T follicular helper cell (primary cell): ENCODE measurements around the gene DMD.
"Not testable (repeated sequence)": the region's sequence is repeated elsewhere in the genome, so short reads cannot be mapped to it uniquely, and the experiment has no call there.

Source experiments
- DNase-seq: peaks from one replicate; pipeline ENCODE4 v3.0.0-alpha.2; 2020; ENCODE audit warnings: low read depth

DMD gene

GRCh38 chrX:31522760-31523159, 1688.6 kb downstream of the DMD start:
- DNase-seq = no peak

GRCh38 chrX:31521941-31522340, 1689.4 kb downstream of the DMD start:
- DNase-seq = no peak

DNA sequence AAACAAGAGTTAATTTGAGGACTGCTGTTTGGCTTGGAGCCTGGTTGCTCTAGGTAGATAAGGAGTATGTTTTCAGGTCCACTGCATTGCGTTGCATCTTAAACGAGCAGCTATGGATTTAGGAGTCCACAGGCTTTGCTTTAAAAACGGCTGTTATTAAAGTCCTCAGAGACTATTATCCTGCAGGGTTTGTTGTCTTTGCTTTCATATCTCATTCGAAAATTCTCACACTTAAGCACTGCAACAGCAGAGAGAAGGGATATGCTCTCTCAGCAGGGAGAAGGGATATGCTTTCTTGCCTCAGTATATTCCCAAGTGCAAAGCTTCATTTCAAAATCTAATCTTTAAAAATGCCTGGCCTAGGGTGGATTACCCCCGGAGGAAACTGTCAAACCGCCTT, 1694.8 kb downstream of the DMD start:
- DNase-seq = no peak

GRCh38 chrX:31508338-31508737, 1703.0 kb downstream of the DMD start:
- no peak for DNase-seq

DNA sequence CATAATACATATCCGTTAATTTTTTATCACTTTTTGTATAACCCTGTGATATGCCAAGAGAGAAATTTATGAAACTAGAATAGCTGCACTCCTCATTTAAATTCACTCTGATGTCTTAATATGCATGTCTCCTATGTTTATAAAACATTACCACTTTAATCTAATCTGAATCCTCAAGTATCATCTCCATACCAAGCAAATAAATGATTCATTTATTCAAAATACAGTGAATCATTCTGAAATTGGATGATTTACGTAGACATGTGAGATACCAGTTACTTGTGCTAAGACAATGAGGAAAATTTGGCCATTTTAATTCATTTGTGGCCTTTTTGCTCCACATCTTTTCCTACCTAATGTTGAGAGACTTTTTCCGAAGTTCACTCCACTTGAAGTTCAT, 1704.4 kb downstream of the DMD start:
- DNase-seq = no peak

DNA sequence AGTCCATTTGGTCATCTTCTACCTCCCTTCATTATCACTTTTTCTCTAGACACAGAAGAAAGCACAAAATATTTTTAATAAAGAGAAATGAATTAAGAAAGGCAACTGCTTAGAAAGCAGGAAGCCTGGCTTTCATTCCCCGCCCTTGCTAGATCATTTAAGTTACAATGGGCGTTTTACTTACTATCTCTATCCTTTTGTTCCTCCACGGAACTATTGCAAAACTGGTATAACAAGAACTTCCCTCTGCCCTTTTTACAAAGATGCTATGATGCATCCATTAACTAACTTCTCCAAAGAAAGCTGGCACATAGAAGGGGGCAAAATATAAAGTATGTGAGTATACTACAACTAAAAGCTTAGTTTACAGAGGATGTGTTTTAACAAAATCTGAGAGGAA, 1705.0 kb downstream of the DMD start:
- DNase-seq = no peak

GRCh38 chrX:31500921-31501320, 1710.4 kb downstream of the DMD start:
- DNase-seq = no peak

- no peak for DNase-seq
Observed at GRCh38 chrX:31499109-31499508, 1712.2 kb downstream of the DMD start.

DNA sequence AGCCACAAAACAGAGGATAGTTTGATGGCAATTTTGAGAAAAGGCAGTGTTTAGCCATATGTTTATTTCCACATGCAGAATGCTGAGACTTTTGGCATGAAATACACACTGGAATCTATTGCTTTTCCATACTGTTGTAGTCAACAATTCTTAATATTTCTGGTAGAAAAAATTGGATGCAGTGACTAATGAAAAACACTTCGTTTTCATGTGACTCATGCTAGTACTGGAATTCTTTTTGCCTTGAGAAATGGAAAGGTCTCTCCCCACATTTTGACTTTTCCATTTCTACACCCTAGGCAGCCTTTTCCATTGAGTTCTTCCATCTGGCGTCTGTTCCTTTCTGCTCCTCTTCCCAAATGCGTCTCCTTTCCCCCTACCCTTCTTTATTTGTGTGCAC, 1714.3 kb downstream of the DMD start:
- DNase-seq = no peak

- no peak for DNase-seq
Observed at GRCh38 chrX:31487951-31488350, 1723.4 kb downstream of the DMD start.

DNA sequence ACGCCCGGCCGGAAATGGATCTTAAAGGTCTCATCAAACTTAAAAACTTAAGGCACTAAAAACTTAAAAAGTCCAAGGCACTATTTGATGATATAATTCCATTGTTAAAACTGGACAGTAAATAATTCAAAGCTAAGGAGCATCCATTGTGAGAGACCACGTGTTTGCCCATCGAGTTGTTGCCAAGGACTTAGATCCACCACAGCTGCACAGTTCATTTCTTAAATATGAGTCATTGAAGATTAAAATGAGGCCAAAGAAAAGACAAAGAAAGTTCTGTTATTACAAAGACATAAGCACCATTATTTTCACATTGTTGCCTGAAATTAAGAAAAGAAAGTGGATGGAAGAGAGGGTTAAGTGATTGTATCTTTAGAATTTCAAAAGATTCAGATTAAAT, 1728.0 kb downstream of the DMD start:
- DNase-seq = no peak

DNA sequence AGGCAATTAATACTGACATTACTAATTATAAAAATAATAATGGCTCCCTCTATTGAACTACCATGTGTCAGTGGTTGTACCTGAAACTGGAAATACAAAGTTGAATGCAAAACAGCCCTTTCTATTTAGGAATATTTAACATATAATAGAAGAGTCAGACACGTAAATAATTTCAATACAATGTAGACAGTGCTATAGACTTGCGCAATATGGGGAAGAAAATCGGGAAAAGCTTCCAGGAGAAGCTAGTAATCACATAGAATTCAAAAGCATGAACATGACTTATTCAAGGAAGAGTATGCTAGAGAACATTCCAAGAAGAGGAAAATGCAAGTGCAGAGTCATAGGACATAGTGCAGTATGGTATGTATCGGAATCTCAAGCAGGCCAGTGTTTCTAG, 1730.7 kb downstream of the DMD start:
- no peak for DNase-seq

GRCh38 chrX:31471229-31471628, 1740.1 kb downstream of the DMD start:
- DNase-seq = no peak

- not testable (repeated sequence) for DNase-seq
Observed at GRCh38 chrX:31470753-31471152, 1740.6 kb downstream of the DMD start.

GRCh38 chrX:31464306-31464915, 1746.9 kb downstream of the DMD start:
- DNase-seq = no peak

DNA sequence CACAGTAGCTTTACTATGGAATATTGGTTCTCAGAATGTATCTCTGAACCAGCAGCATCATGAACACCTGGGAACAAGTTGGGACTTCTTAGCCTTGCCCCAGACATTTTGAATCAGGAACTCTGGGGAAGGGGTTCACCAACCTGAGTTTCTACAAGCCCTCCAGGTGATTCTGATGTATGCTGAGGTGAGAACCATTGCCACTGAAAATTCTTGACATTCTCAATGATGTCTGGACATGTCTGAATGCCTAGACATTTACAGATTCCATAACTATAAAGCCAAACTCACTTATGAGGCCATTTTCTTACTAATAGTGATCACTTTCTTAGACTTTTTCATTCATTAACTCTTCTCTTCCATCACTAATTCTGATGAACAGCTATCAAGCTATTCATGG, 1750.1 kb downstream of the DMD start:
- no peak for DNase-seq

GRCh38 chrX:31459361-31459760, 1752.0 kb downstream of the DMD start:
- no peak for DNase-seq

- no peak for DNase-seq
Observed at GRCh38 chrX:31449965-31450364, 1761.4 kb downstream of the DMD start.

GRCh38 chrX:31449081-31449480, 1762.3 kb downstream of the DMD start:
- DNase-seq = no peak

- DNase-seq = no peak
Observed at GRCh38 chrX:31445542-31445941, 1765.8 kb downstream of the DMD start.

DNA sequence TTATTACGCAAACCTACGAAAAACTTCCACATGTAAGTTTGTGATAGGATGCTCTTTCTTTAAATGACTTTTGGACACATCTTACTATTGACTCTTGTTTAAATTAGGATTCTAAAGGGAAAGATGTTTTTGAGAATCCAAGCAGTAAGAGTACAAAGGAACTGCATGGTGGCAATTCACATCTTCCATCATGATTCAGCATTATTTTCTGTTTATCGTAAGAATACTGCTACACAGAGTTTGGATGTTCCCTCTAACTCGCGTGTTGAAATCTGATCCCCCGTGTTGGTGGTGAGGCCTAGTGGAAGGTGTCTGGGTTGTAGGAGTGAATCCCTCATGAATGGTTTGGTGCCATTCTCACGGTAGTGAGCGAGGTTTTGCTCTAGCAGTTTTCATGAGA, 1767.7 kb downstream of the DMD start:
- DNase-seq = no peak

GRCh38 chrX:31440546-31440945, 1770.8 kb downstream of the DMD start:
- DNase-seq = no peak

GRCh38 chrX:31436424-31436823, 1774.9 kb downstream of the DMD start:
- no peak for DNase-seq

- no peak for DNase-seq
Observed at GRCh38 chrX:31435592-31435991, 1775.8 kb downstream of the DMD start.

DNA sequence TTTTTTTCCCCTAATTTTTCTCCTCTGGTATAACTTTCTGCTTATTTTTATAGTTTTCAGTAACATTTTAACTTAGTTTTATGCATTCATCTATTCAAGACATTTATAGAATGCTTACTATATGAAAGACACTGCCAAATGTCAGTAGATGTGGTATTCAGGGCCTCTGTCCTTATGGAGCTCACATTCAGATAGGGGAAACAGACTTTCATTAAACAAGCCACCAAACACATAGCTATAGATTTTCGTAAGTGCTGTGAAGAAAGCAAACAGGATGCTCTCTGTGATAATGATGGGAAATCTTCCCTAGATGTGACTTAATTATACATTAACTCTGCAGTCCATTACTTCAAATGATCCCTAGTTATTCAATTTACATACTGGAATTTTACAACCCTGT, 1777.5 kb downstream of the DMD start:
- DNase-seq = no peak
